Nephron progenitor cell (in vitro differentiated cells): ENCODE results near the gene FAM13A.

Source experiments
- DNase-seq: peaks from one replicate; pipeline ENCODE4 v3.0.0; 2021
- H3K27ac Mint-ChIP-seq: 2 replicates; pipeline ENCODE4 v1.8.0; 2021; ENCODE audit warnings: mild to moderate bottlenecking, moderate library complexity, mixed read lengths
- H3K27me3 Mint-ChIP-seq: 2 replicates; pipeline ENCODE4 v1.8.0; 2021; ENCODE audit warnings: mild to moderate bottlenecking, low read depth, mixed read lengths; ENCODE audit not compliant: poor library complexity
- H3K36me3 Mint-ChIP-seq: 2 replicates; pipeline ENCODE4 v1.8.0; 2021; ENCODE audit warnings: low read depth, mixed read lengths
- H3K4me1 Mint-ChIP-seq: 2 replicates; pipeline ENCODE4 v1.8.0; 2021; ENCODE audit warnings: mixed read lengths
- H3K4me3 Mint-ChIP-seq: 2 replicates; pipeline ENCODE4 v1.8.0; 2021; ENCODE audit warnings: mild to moderate bottlenecking, moderate library complexity, mixed read lengths
- H3K9me3 Mint-ChIP-seq: 2 replicates; pipeline ENCODE4 v1.8.0; 2021; ENCODE audit warnings: mild to moderate bottlenecking, moderate library complexity, mixed read lengths
- TF ChIP-seq, protein P1 (sequence below): fragments of 200-600 bp; sonication (generic); IDR thresholded peaks from 2 replicates; pipeline ENCODE4 v1.5.0; 2021; ENCODE audit warnings: antibody characterized with exemption

Gene FAM13A

DNA sequence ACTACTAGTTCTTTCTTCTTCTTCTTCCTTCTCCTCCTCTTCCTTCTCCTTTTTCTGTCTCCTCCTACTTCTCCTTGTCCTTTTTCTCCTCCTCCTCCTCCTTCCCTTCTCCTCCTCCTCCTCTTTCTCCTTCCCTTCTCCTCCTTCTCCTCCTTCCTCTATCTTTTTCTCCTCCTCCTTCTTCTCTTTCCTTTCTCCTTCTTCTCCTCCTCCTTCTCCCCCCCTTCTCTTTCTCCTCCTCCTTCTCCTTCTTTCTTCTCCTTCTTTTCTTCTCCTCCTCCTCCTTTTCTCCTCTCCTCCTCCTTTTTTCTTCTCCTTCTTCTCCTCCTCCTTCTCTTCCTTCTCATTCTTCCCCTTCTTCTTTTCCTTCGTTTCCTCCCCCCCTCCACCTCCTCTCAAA lies 337.6 kb downstream of the FAM13A start:
- Mint-ChIP-seq H3K4me1 (no peaks in the 10 kb centered on the region), H3K36me3 (peaks cover 93% of the 10 kb centered on the region), H3K9me3 (peaks cover 67% of the 10 kb centered on the region), H3K27ac (no peak overlapping the region), H3K4me3 (no peak overlapping the region), H3K27me3 (no peaks in the 10 kb centered on the region)
- no peak for DNase-seq
- TF ChIP-seq, protein P1, sequence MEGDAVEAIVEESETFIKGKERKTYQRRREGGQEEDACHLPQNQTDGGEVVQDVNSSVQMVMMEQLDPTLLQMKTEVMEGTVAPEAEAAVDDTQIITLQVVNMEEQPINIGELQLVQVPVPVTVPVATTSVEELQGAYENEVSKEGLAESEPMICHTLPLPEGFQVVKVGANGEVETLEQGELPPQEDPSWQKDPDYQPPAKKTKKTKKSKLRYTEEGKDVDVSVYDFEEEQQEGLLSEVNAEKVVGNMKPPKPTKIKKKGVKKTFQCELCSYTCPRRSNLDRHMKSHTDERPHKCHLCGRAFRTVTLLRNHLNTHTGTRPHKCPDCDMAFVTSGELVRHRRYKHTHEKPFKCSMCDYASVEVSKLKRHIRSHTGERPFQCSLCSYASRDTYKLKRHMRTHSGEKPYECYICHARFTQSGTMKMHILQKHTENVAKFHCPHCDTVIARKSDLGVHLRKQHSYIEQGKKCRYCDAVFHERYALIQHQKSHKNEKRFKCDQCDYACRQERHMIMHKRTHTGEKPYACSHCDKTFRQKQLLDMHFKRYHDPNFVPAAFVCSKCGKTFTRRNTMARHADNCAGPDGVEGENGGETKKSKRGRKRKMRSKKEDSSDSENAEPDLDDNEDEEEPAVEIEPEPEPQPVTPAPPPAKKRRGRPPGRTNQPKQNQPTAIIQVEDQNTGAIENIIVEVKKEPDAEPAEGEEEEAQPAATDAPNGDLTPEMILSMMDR: no peak

DNA sequence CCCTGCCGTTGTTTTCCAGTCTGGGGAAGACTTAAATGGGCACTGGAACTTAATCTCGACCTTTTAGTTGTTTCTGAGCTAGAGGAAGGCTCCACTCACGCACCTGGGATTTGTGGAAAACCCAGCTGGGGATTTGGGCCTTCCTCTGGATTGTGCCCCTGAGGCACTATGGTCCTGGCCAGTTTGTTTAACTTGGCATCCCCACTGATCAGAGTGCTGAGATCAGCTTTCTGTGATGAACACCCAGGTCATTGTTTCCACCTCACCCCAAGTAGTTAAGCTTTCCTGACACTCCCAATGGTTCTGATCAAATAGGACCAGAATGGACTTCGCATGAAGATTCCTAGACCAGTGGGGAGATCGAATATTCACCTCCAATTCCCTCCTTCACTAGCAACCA lies 338.9 kb downstream of the FAM13A start:
- Mint-ChIP-seq H3K27ac (no peak overlapping the region), H3K9me3 (peaks cover 76% of the 10 kb centered on the region), H3K4me3 (no peak overlapping the region), H3K4me1 (no peaks in the 10 kb centered on the region), H3K27me3 (no peaks in the 10 kb centered on the region), H3K36me3 (peaks cover 94% of the 10 kb centered on the region)
- no peak for DNase-seq
- TF ChIP-seq, protein P1: no peak

GRCh38 chr4:88713782-88714181 lies 343.2 kb downstream of the FAM13A start:
- Mint-ChIP-seq H3K4me1 (no peaks in the 10 kb centered on the region), H3K27ac (no peak overlapping the region), H3K27me3 (no peaks in the 10 kb centered on the region), H3K9me3 (peaks cover 67% of the 10 kb centered on the region), H3K36me3 (peaks cover 64% of the 10 kb centered on the region), H3K4me3 (no peak overlapping the region)
- DNase-seq: no peak
- TF ChIP-seq, protein P1: no peak

DNA sequence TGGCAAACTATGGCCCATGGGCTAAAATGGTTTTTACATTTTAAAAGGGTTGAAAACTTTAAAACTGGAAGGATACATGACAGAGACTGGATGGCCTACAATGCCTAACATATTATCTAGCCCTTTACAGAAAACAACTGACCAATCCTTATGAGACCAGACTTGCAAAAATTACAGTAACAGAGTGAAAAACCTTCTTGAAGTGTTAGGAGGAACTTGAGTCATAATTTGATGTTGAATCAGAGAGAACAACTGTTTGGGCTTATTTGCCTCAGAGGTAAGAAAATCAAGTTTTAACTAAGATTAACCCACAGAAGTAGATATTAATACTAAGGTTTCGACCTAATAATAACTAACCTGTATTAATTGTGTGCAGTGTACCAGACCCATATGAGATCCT lies 347.0 kb downstream of the FAM13A start:
- TF ChIP-seq, protein P1: no peak
- H3K4me3 Mint-ChIP-seq: no peak overlapping the region

DNA sequence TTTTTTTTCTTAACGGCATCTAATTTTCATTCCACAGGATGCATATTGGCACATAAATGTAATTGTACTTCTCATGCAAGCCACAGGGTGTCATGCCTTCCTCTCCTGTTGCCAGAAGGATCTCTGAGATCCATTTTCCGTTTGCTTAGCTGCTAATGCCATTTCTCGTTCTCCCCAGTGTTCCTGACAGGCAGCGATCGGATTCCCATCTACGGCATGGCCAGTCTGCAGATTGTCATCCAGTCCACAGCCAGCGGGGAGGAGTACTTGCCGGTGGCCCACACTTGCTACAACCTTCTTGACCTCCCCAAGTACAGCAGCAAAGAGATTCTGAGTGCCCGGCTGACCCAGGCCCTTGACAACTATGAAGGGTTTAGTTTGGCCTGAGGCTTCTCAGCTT lies 350.4 kb downstream of the FAM13A start:
- H3K36me3 Mint-ChIP-seq: no peaks in the 10 kb centered on the region
- H3K4me3 Mint-ChIP-seq: no peak overlapping the region
- H3K9me3 Mint-ChIP-seq: no peaks in the 10 kb centered on the region
- peaks cover 16% of the 10 kb centered on the region for H3K4me1 Mint-ChIP-seq
- DNase-seq: peak; percentile 6
- no peak overlapping the region for H3K27ac Mint-ChIP-seq
- peaks cover 5% of the 10 kb centered on the region for H3K27me3 Mint-ChIP-seq
- TF ChIP-seq, protein P1: peak; percentile 42

More for the DNA sequence above, 347.0 kb downstream of the FAM13A start:
- DNase-seq: no peak
- Mint-ChIP-seq H3K36me3 (peaks cover 28% of the 10 kb centered on the region), H3K4me1 (peaks cover 16% of the 10 kb centered on the region), H3K27me3 (peaks cover 5% of the 10 kb centered on the region), H3K9me3 (peaks cover 29% of the 10 kb centered on the region), H3K27ac (no peak overlapping the region)

- Mint-ChIP-seq H3K4me1 (peaks cover 16% of the 10 kb centered on the region), H3K36me3 (no peaks in the 10 kb centered on the region), H3K27ac (no peak overlapping the region), H3K4me3 (no peak overlapping the region), H3K9me3 (no peaks in the 10 kb centered on the region), H3K27me3 (peaks cover 5% of the 10 kb centered on the region)
- TF ChIP-seq, protein P1: no peak
- no peak for DNase-seq
These were observed 351.0 kb downstream of the FAM13A start for GRCh38 chr4:88705805-88706492.
